ENCODE results near the gene SSC5D. TPM values are rescaled to one million over a fixed set of nuclear protein-coding genes. Genes with fewer than 3 reads are reported as not detected.

SSC5D gene
- total RNA-seq, 1 donor from 2014 or later = 0.20 TPM

DNA sequence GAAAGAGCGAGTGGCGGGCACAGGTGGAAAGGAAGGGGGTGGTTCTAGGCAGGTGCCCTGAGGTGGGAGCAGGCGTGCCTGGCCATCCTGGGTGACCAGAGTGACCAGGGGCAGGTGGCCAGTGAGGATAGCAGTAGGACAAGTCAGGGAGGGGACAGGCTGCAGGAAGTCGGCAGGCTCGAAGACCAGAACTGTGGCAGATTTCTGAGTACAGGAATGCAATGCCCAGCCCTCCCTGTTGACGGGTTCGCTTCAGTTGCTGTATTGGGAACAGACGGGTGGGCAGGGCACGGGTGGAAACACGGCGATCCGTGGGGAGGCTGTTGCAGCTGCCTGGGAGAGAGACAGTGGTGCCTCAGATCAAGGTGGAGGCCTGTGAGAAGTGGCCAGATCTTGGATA lies 9.9 kb upstream of the SSC5D start:
- peak overlapping the region; percentile 46 for H3K4me3 Mint-ChIP-seq
- TF ChIP-seq, protein P1, sequence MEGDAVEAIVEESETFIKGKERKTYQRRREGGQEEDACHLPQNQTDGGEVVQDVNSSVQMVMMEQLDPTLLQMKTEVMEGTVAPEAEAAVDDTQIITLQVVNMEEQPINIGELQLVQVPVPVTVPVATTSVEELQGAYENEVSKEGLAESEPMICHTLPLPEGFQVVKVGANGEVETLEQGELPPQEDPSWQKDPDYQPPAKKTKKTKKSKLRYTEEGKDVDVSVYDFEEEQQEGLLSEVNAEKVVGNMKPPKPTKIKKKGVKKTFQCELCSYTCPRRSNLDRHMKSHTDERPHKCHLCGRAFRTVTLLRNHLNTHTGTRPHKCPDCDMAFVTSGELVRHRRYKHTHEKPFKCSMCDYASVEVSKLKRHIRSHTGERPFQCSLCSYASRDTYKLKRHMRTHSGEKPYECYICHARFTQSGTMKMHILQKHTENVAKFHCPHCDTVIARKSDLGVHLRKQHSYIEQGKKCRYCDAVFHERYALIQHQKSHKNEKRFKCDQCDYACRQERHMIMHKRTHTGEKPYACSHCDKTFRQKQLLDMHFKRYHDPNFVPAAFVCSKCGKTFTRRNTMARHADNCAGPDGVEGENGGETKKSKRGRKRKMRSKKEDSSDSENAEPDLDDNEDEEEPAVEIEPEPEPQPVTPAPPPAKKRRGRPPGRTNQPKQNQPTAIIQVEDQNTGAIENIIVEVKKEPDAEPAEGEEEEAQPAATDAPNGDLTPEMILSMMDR (IDR thresholded peaks at IDR 0.05) = no peak
- H3K4me1 Mint-ChIP-seq = peaks cover 33% of the 10 kb centered on the region
- POLR2A ChIA-PET = interaction anchor here (2.9 kb wide), 1 partner anchor 224 kb away, joined by 20 read pairs; no protein-coding TSS in a partner anchor
- H3K9me3 Mint-ChIP-seq = no peaks in the 10 kb centered on the region
- DNase-seq (no peak), ATAC-seq (ENCODE audit: low read depth) (no peak)
- H3K36me3 Mint-ChIP-seq (ENCODE audit: low read depth) = peaks cover 12% of the 10 kb centered on the region
- no peak overlapping the region for H3K27ac Mint-ChIP-seq
- no peaks in the 10 kb centered on the region for H3K27me3 Mint-ChIP-seq
- intact Hi-C loops (cut with micrococcal nuclease) = no loop called here
- CTCF ChIA-PET = interaction anchor here (1.1 to 4.3 kb wide), 2 partner anchors 26 to 193 kb away, joined by 3 to 29 read pairs; no protein-coding TSS in a partner anchor

DNA sequence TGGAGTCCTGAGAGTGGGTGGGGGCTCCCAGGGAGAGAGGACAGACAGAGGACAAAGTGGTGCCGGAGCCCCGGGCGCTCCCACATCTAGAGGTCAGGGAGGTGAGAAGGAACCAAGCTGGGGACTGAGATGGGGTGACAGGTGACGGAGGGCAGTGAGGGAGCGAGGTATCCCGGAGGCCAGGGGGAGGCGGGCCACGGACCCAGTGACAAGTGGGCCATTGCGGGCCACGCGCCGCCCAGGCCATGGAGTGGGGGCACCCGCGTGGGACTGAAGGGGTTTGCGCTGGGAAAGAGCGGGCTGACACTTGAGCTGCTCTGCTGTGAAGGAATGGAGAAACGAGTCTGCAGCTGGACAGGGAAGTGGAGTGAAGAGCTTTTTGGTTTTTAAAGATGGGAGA lies 9.2 kb upstream of the SSC5D start:
- no peak overlapping the region for H3K27ac Mint-ChIP-seq
- TF ChIP-seq, protein P1 (IDR thresholded peaks at IDR 0.05) = no peak
- H3K9me3 Mint-ChIP-seq = no peaks in the 10 kb centered on the region
- H3K27me3 Mint-ChIP-seq = no peaks in the 10 kb centered on the region
- H3K4me1 Mint-ChIP-seq = peaks cover 33% of the 10 kb centered on the region
- ChIA-PET POLR2A (no interaction called here), CTCF (interaction anchor here (0.7 to 4.3 kb wide), 3 partner anchors 11 to 193 kb away, joined by 3 to 29 read pairs (median 3); no protein-coding TSS in a partner anchor)
- H3K4me3 Mint-ChIP-seq = no peak overlapping the region
- peaks cover 12% of the 10 kb centered on the region for H3K36me3 Mint-ChIP-seq (ENCODE audit: low read depth)
- intact Hi-C loops (cut with micrococcal nuclease) = no loop called here
- ATAC-seq (ENCODE audit: low read depth) = no peak
- DNase-seq = no peak

DNA sequence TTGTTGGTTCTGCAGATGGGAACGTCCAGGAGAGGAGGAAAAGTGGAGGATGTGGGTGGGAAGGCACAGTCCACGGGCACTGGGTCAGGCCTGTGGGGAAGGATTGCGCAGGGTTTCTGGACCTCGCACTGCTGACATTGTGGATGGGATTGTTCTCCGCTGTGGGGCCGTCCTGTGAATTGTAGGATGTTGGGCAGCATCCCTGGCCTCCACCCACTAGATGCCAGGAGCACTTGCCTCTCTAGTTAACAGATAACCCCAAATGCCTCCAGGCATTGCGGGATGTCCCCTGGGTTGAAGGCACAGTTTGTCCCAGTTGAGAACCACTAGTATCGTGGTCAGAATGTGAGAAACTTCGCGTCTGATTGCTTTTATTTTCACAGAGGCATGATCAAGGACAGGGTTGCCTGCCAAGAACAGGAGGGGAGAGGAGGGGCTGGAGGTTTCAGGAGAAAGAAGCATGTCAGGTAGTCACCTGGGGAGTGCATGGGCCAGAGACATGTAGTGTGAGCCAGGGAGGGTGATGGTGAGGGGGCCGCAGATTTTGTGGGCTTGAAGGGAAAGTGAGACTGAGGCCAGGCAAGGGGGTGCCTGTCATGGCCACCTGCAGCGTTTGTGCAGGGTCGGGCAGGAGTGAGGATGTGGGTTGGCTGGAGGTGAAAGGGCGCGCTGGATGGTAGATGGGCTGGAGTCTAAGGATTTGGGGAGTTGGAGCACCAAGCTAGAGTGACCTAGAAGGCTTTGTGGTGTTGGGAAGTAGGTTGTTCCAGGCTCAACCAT lies 8.6 kb upstream of the SSC5D start:
- TF ChIP-seq, protein P1 (IDR thresholded peaks at IDR 0.05) = no peak
- peaks cover 12% of the 10 kb centered on the region for H3K36me3 Mint-ChIP-seq (ENCODE audit: low read depth)
- no peaks in the 10 kb centered on the region for H3K9me3 Mint-ChIP-seq
- no peak for DNase-seq
- no peak for ATAC-seq (ENCODE audit: low read depth)
- no peak overlapping the region for H3K4me3 Mint-ChIP-seq
- CTCF ChIA-PET = interaction anchor here (0.7 to 4.3 kb wide), 4 partner anchors 12 to 192 kb away, joined by 3 to 29 read pairs (median 3); no protein-coding TSS in a partner anchor
- peaks cover 38% of the 10 kb centered on the region for H3K4me1 Mint-ChIP-seq
- POLR2A ChIA-PET = no interaction called here
- intact Hi-C loops (cut with micrococcal nuclease) = no loop called here
- no peak overlapping the region for H3K27ac Mint-ChIP-seq
- H3K27me3 Mint-ChIP-seq = no peaks in the 10 kb centered on the region

DNA sequence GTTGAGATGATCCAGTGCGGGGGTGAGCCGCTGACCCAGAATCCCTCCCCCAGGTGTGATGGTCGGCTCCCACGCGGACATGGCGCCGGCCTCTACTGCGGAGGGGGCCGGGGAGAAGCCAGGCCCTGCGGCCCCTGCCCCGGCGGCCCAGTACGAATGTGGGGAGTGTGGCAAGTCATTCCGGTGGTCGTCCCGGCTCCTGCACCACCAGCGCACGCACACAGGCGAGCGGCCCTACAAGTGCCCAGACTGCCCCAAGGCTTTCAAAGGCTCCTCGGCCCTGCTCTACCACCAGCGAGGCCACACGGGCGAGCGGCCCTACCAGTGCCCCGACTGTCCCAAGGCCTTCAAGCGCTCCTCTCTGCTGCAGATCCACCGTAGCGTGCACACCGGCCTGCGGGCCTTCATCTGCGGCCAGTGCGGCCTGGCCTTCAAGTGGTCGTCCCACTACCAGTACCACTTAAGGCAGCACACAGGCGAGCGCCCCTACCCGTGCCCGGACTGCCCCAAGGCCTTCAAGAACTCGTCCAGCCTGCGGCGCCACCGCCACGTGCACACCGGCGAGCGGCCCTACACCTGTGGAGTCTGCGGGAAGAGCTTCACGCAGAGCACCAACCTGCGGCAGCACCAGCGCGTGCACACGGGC lies 7.0 kb upstream of the SSC5D start:
- ATAC-seq (ENCODE audit: low read depth) = no peak
- TF ChIP-seq, protein P1 (IDR thresholded peaks at IDR 0.05) = no peak
- ChIA-PET POLR2A (no interaction called here), CTCF (no interaction called here)
- no peak for DNase-seq
- no peak overlapping the region for H3K27ac Mint-ChIP-seq
- H3K9me3 Mint-ChIP-seq = no peaks in the 10 kb centered on the region
- H3K4me3 Mint-ChIP-seq = no peak overlapping the region
- no peaks in the 10 kb centered on the region for H3K27me3 Mint-ChIP-seq
- H3K36me3 Mint-ChIP-seq (ENCODE audit: low read depth) = peaks cover 10% of the 10 kb centered on the region
- intact Hi-C loops (cut with micrococcal nuclease) = no loop called here
- peaks cover 37% of the 10 kb centered on the region for H3K4me1 Mint-ChIP-seq

DNA sequence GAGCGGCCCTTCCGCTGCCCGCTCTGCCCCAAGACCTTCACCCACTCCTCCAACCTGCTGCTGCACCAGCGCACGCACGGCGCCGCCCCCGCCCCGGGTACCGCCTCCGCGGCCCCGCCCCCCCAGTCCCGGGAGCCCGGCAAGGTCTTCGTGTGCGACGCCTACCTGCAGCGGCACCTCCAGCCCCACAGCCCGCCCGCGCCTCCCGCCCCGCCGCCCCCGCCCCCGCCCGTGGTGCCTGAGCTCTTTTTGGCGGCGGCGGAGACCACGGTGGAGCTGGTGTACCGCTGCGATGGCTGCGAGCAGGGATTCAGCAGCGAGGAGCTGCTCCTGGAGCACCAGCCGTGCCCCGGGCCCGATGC lies 6.5 kb upstream of the SSC5D start:
- no peak for DNase-seq
- Mint-ChIP-seq H3K27me3 (no peaks in the 10 kb centered on the region), H3K27ac (no peak overlapping the region), H3K4me1 (peaks cover 36% of the 10 kb centered on the region), H3K4me3 (no peak overlapping the region), H3K36me3 (ENCODE audit: low read depth) (peaks cover 10% of the 10 kb centered on the region), H3K9me3 (no peaks in the 10 kb centered on the region)
- CTCF ChIA-PET = no interaction called here
- no peak for ATAC-seq (ENCODE audit: low read depth)
- POLR2A ChIA-PET = no interaction called here
- intact Hi-C loops (cut with micrococcal nuclease) = no loop called here
- TF ChIP-seq, protein P1 (IDR thresholded peaks at IDR 0.05) = no peak
